Epithelial cell of proximal tubule (primary cell): Measurements from ENCODE around the gene FNDC3B. TPM values are rescaled to one million over a fixed set of nuclear protein-coding genes. Genes with fewer than 3 reads are reported as not detected.
A peak's percentile ranks its signal among the peaks of the same experiment; 100 is the strongest.

Source experiments
- DNase-seq: peaks from one replicate; pipeline ENCODE4 v3.0.0-alpha.2; 2011; ENCODE audit warnings: low read depth
- H3K4me3 ChIP-seq: 2 replicates; pipeline ENCODE4 v1.5.1; 2011; ENCODE audit warnings: low read depth, mild to moderate bottlenecking, low read length
- CTCF ChIP-seq: conservative IDR thresholded peaks from 2 replicates; pipeline ENCODE4 v1.5.1; 2012; ENCODE audit warnings: low read depth, mild to moderate bottlenecking, low read length
- total RNA-seq: library from RNA; depleted of rRNA; stranded (reverse); fragments of >200 nt; gene quantifications from 2 replicates; pipeline ENCODE4 v1.2.3, GENCODE V29; 2015

The FNDC3B gene
- total RNA-seq, 1 donor from 2014 or later = 37.3 TPM

DNA sequence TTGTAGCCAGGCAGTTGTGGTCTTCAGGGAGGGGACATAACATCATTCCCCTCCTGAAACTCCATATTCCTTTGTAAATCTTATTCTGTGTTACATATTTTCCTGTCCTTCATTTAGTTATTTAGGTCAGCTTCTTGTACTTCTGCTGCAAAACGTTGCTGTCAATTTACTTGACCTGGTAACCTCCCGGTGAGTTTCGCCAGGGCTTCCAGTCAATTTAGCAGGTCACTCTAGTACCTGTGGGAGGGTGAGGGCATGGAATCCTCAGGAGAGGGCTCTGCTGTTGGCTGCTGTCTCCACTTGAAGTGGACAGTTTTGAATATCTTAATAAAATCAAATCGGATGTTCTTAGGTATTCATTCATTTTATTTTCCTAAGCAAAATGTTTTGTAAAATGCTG, 29.6 kb downstream of the FNDC3B start:
- DNase-seq = no peak
- H3K4me3 ChIP-seq = no peak overlapping the region
- TF ChIP-seq CTCF = no peak

GRCh38 chr3:172069478-172069877, 30.1 kb downstream of the FNDC3B start:
- no peak for TF ChIP-seq CTCF
- DNase-seq = no peak
- no peak overlapping the region for H3K4me3 ChIP-seq

DNA sequence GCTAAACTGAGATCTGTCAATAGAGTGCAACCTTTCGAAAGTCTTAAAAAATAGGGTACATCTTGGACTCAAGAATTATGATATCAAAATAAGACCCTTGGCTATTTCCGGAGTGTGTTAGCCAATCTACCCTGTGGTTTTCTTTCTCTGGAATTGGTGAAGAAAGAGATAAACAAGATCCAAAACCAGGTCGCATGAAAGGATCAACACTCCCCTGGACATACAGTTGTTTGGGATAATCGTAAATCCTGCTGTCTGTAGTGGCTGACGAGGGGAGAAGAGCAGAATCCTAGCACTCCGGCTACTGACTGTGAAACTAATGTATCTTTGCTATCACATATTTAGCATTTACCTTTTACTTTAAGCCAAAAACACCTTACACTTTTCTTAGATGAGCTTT, 30.9 kb downstream of the FNDC3B start:
- no peak for TF ChIP-seq CTCF
- DNase-seq = no peak
- H3K4me3 ChIP-seq = no peak overlapping the region

- H3K4me3 ChIP-seq = no peak overlapping the region
- no peak for TF ChIP-seq CTCF
- no peak for DNase-seq
Measured at GRCh38 chr3:172070802-172071201, 31.4 kb downstream of the FNDC3B start.

DNA sequence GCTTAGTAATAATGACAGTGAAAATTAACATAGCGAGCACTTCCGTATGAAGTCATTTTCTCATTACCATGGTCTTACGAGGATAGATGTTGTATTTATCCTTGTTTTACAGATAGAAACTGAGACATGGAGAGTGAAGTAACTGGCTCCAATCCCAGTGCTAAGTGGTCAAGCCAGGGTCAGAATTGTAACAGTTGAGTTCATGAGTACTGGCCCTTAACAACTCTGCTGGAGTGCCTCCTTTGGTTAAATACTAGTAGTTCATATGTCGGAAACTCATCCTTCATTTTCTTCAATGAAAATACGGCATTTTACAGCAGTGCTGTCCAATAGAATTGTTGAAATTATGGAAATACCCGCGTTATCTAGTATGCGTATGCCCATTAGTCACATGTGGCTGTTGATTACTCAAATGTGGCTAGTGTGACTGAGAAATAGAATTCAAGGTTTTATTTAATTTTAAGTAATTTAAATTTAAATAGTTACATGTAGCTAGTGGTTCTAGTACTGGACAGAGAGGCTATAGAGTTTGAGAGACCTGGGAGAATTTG, 32.5 kb downstream of the FNDC3B start:
- peak; percentile 13 for TF ChIP-seq CTCF
- no peak for DNase-seq
- H3K4me3 ChIP-seq = no peak overlapping the region

DNA sequence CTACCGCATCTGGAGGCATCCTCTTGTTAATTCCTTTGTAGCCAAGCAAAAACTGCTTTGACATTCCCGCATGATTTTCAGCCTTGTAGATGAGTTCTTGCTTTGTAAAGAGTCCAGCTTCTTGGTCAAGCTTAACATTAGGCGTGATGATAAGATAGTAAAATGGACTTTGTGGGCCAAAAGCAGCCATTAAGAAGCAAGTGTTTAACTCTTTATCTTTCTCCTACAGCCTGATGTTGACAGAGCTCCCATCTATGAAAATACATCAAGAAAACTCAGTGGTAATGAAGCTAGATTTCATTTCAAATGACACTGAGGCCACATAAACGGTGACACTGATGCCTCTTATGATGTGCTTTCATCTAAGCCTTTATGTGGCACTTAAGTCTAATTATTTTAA, 33.2 kb downstream of the FNDC3B start:
- H3K4me3 ChIP-seq = no peak overlapping the region
- no peak for DNase-seq
- no peak for TF ChIP-seq CTCF

GRCh38 chr3:172073262-172073915, 34.0 kb downstream of the FNDC3B start:
- H3K4me3 ChIP-seq = no peak overlapping the region
- no peak for DNase-seq
- no peak for TF ChIP-seq CTCF
